SU-DHL-6 (cell line): ENCODE measurements around the gene ERH.

Source experiments
- H2AFZ ChIP-seq: fragments of 200-600 bp; sonication (generic); 2 replicates; pipeline ENCODE4 v1.6.1; 2014; ENCODE audit warnings: low read depth, mild to moderate bottlenecking, moderate library complexity, mixed read lengths, antibody characterized with exemption, low read length; ENCODE audit not compliant: severe bottlenecking
- H3F3A ChIP-seq: fragments of 200-600 bp; shearing (Covaris generic); 2 replicates; pipeline ENCODE4 v1.6.0; 2016; ENCODE audit warnings: antibody characterized with exemption, mild to moderate bottlenecking; ENCODE audit not compliant: insufficient read depth
- H3K27ac ChIP-seq: fragments of 200-600 bp; sonication (generic); 2 replicates; pipeline ENCODE4 v1.5.1; 2016; ENCODE audit warnings: low read depth, mild to moderate bottlenecking, low read length, moderate library complexity, mixed read lengths
- H3K27me3 ChIP-seq: fragments of 200-600 bp; sonication (generic), shearing (Covaris generic); 2 replicates; pipeline ENCODE4 v1.6.0; 2014; ENCODE audit warnings: mild to moderate bottlenecking, low read length
- H3K36me3 ChIP-seq: fragments of 200-600 bp; sonication (generic); 2 replicates; pipeline ENCODE4 v1.6.1; 2014; ENCODE audit warnings: mild to moderate bottlenecking, low read length, mixed read lengths
- H3K4me2 ChIP-seq: fragments of 300-600, 200-600 bp; shearing (Covaris generic), sonication (generic); 2 replicates; pipeline ENCODE4 v1.6.0; 2014; ENCODE audit warnings: low read length, low read depth, mild to moderate bottlenecking; ENCODE audit not compliant: poor library complexity, severe bottlenecking
- H3K4me3 ChIP-seq: fragments of 200-600 bp; sonication (generic); 2 replicates; pipeline ENCODE4 v1.5.1; 2014; ENCODE audit warnings: antibody characterized with exemption, low read length, mild to moderate bottlenecking, mixed read lengths; ENCODE audit not compliant: insufficient read depth, poor library complexity, severe bottlenecking
- H3K79me2 ChIP-seq: fragments of 200-600 bp; sonication (generic); 2 replicates; pipeline ENCODE4 v1.6.1; 2014; ENCODE audit warnings: mild to moderate bottlenecking, low read length, moderate library complexity; ENCODE audit not compliant: insufficient read depth
- H3K9ac ChIP-seq: fragments of 200-600 bp; sonication (generic); 2 replicates; pipeline ENCODE4 v1.7.0; 2014; ENCODE audit warnings: mild to moderate bottlenecking, low read length
- H3K9me2 ChIP-seq: fragments of 200-600 bp; sonication (generic); replicated peaks from 2 replicates; pipeline ENCODE4 v1.6.1; 2014; ENCODE audit warnings: low read length; ENCODE audit not compliant: insufficient read depth
- H3K9me3 ChIP-seq: fragments of 200-600 bp; sonication (generic); 2 replicates; pipeline ENCODE4 v1.6.1; 2014; ENCODE audit warnings: low read length, mixed read lengths; ENCODE audit not compliant: insufficient read depth
- H4K20me1 ChIP-seq: fragments of 200-600 bp; sonication (generic); 2 replicates; pipeline ENCODE4 v1.6.1; 2014; ENCODE audit warnings: low read depth, mild to moderate bottlenecking, antibody characterized with exemption, low read length, moderate library complexity, mixed read lengths
- CTCF ChIP-seq: fragments of 200-600 bp; sonication (generic); IDR thresholded peaks from one replicate; pipeline ENCODE4 v1.5.1; 2017; ENCODE audit warnings: antibody characterized with exemption, mild to moderate bottlenecking, low read length, moderate library complexity; ENCODE audit not compliant: insufficient read depth, poor library complexity, severe bottlenecking
- EZH2phosphoT487 ChIP-seq: fragments of 200-600 bp; sonication (generic), shearing (Covaris generic); conservative IDR thresholded peaks from 2 replicates; pipeline ENCODE4 v1.6.1; 2018; ENCODE audit warnings: mild to moderate bottlenecking, antibody characterized with exemption, low read length, moderate library complexity, mixed read lengths

Gene ERH

GRCh38 chr14:69368381-69368780, 29.7 kb downstream of the ERH start:
- Histone ChIP-seq H3K9ac (no peak overlapping the region), H3K27ac (no peak overlapping the region), H3K79me2 (no peaks in the 10 kb centered on the region), H2AFZ (no peak overlapping the region), H3K9me2 (no peaks in the 10 kb centered on the region), H3K9me3 (no peaks in the 10 kb centered on the region), H3K4me2 (no peak overlapping the region), H3F3A (no peaks in the 10 kb centered on the region), H3K27me3 (no peaks in the 10 kb centered on the region), H4K20me1 (no peaks in the 10 kb centered on the region), H3K4me3 (no peak overlapping the region), H3K36me3 (no peaks in the 10 kb centered on the region)
- TF ChIP-seq EZH2phosphoT487 = no peak
- TF ChIP-seq CTCF = no peak

- H3F3A ChIP-seq = no peaks in the 10 kb centered on the region
- H3K4me3 ChIP-seq = no peak overlapping the region
- no peaks in the 10 kb centered on the region for H3K9me2 ChIP-seq
- H3K4me2 ChIP-seq = no peak overlapping the region
- no peaks in the 10 kb centered on the region for H3K36me3 ChIP-seq
- H3K9me3 ChIP-seq = no peaks in the 10 kb centered on the region
- no peak for TF ChIP-seq CTCF
- no peak for TF ChIP-seq EZH2phosphoT487
- no peak overlapping the region for H2AFZ ChIP-seq
- H4K20me1 ChIP-seq = no peaks in the 10 kb centered on the region
- no peak overlapping the region for H3K27ac ChIP-seq
- no peak overlapping the region for H3K9ac ChIP-seq
- no peaks in the 10 kb centered on the region for H3K79me2 ChIP-seq
- H3K27me3 ChIP-seq = no peaks in the 10 kb centered on the region
Observed at GRCh38 chr14:69366761-69367160, 31.3 kb downstream of the ERH start.

GRCh38 chr14:69366069-69366468, 32.0 kb downstream of the ERH start:
- Histone ChIP-seq H3F3A (no peaks in the 10 kb centered on the region), H3K36me3 (no peaks in the 10 kb centered on the region), H2AFZ (no peak overlapping the region), H3K9ac (no peak overlapping the region), H4K20me1 (no peaks in the 10 kb centered on the region), H3K9me3 (no peaks in the 10 kb centered on the region), H3K9me2 (no peaks in the 10 kb centered on the region), H3K79me2 (no peaks in the 10 kb centered on the region), H3K4me3 (no peak overlapping the region), H3K27me3 (no peaks in the 10 kb centered on the region), H3K4me2 (no peak overlapping the region), H3K27ac (no peak overlapping the region)
- no peak for TF ChIP-seq EZH2phosphoT487
- TF ChIP-seq CTCF = no peak

GRCh38 chr14:69364378-69364777, 33.7 kb downstream of the ERH start:
- Histone ChIP-seq H4K20me1 (no peaks in the 10 kb centered on the region), H2AFZ (no peak overlapping the region), H3K79me2 (no peaks in the 10 kb centered on the region), H3K4me2 (no peak overlapping the region), H3F3A (no peaks in the 10 kb centered on the region), H3K9ac (no peak overlapping the region), H3K27me3 (no peaks in the 10 kb centered on the region), H3K27ac (no peak overlapping the region), H3K4me3 (no peak overlapping the region), H3K36me3 (no peaks in the 10 kb centered on the region), H3K9me3 (no peaks in the 10 kb centered on the region), H3K9me2 (no peaks in the 10 kb centered on the region)
- TF ChIP-seq EZH2phosphoT487 = no peak
- TF ChIP-seq CTCF = no peak
